Thyroid gland (tissue), 4 donors: ENCODE measurements around the gene SHISAL1.

ENCODE experiments used
- CTCF ChIP-seq, 6 experiments: fragments of 200-600 bp in 3 of 6; fragments of 450-650 bp in 3 of 6; sonication (generic) in 3 of 6; IDR thresholded peaks; one replicate each; pipeline ENCODE4 v1.5.1; 2016 to 2019; ENCODE audit warnings: antibody characterized with exemption in 6 of 6, mild to moderate bottlenecking in 2 of 6, inconsistent platforms in 1 of 6, moderate library complexity in 1 of 6
- POLR2A ChIP-seq, 2 donors: fragments of 450-650 bp; IDR thresholded peaks; one replicate each; pipeline ENCODE4 v1.6.1; 2017; ENCODE audit warnings: antibody characterized with exemption in 2 of 2, mild to moderate bottlenecking in 2 of 2, moderate library complexity in 1 of 2

DNA sequence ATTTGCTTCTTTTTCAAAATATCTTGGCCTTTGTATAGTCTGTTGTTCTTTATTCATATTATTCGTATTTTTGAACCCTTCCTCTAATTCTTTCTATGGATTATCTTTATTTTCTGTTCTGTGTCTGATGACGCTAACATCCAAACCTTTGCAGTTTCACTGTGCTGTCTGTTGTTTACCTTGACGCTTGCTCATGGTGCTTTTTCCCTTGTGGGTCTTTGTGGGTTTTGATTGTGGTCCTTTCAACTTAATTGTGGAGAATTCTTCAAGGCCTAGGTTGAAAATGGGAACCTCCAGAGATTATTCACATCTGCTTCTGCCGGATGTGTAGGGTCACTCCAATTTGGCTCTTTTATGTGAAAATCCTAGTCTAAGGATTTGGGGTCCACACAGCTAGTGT is 97.5 kb downstream of the SHISAL1 start:
- TF ChIP-seq CTCF (IDR thresholded peaks at IDR 0.05) (no peak), POLR2A (IDR thresholded peaks at IDR 0.05) (no peak)
